Hepatocyte (in vitro differentiated cells): ENCODE measurements around the gene USP2. TPM values are rescaled to one million over a fixed set of nuclear protein-coding genes. Genes with fewer than 3 reads are reported as not detected.

Experiments
- DNase-seq: peaks from one replicate; pipeline ENCODE4 v3.0.0-alpha.2; 2016; ENCODE audit warnings: low spot score
- H2AFZ ChIP-seq: fragments of 200-600 bp; sonication (generic); 2 replicates; pipeline ENCODE4 v1.6.0; 2016; ENCODE audit warnings: antibody characterized with exemption, mild to moderate bottlenecking
- H3K27ac ChIP-seq: fragments of 200-600 bp; sonication (generic); 2 replicates; pipeline ENCODE4 v1.5.1; 2016; ENCODE audit warnings: mild to moderate bottlenecking
- H3K27me3 ChIP-seq: fragments of 200-600 bp; sonication (generic); 2 replicates; pipeline ENCODE4 v1.6.1; 2016
- H3K36me3 ChIP-seq: fragments of 200-600 bp; sonication (generic); replicated peaks from 2 replicates; pipeline ENCODE4 v1.5.1; 2016; ENCODE audit warnings: low read depth; ENCODE audit not compliant: insufficient read depth
- H3K4me1 ChIP-seq: fragments of 200-600 bp; sonication (generic); 2 replicates; pipeline ENCODE4 v1.5.1; 2016; ENCODE audit warnings: mild to moderate bottlenecking, moderate library complexity; ENCODE audit not compliant: insufficient read depth
- H3K4me2 ChIP-seq: fragments of 200-600 bp; sonication (generic); 2 replicates; pipeline ENCODE4 v1.6.0; 2016
- H3K4me3 ChIP-seq: fragments of 200-600 bp; sonication (generic); 2 replicates; pipeline ENCODE4 v1.5.1; 2016; ENCODE audit warnings: mild to moderate bottlenecking
- H3K79me2 ChIP-seq: fragments of 200-600 bp; sonication (generic); 2 replicates; pipeline ENCODE4 v1.6.0; 2017; ENCODE audit warnings: mild to moderate bottlenecking
- H3K9me2 ChIP-seq: fragments of 200-600 bp; sonication (generic); replicated peaks from 2 replicates; pipeline ENCODE4 v1.6.0; 2017; ENCODE audit warnings: mild to moderate bottlenecking; ENCODE audit not compliant: insufficient read depth
- H3K9me3 ChIP-seq: fragments of 200-600 bp; sonication (generic); 2 replicates; pipeline ENCODE4 v1.5.1; 2016; ENCODE audit warnings: low read depth, mild to moderate bottlenecking
- H4K20me1 ChIP-seq: fragments of 200-600 bp; sonication (generic); 2 replicates; pipeline ENCODE4 v1.6.0; 2016; ENCODE audit warnings: mild to moderate bottlenecking; ENCODE audit not compliant: insufficient read depth, poor library complexity, severe bottlenecking
- CTCF ChIP-seq: fragments of 200-600 bp; sonication (generic); IDR thresholded peaks from 2 replicates; pipeline ENCODE4 v1.5.1; 2016; ENCODE audit warnings: antibody characterized with exemption, mild to moderate bottlenecking; ENCODE audit not compliant: poor library complexity
- EZH2 ChIP-seq: fragments of 200-600 bp; sonication (generic); IDR thresholded peaks from 2 replicates; pipeline ENCODE4 v1.6.1; 2016; ENCODE audit warnings: antibody characterized with exemption, mild to moderate bottlenecking, borderline replicate concordance
- EZH2phosphoT487 ChIP-seq: fragments of 200-600 bp; sonication (generic); IDR thresholded peaks from one replicate; pipeline ENCODE4 v1.6.1; 2018; ENCODE audit warnings: antibody characterized with exemption, mild to moderate bottlenecking, low read depth, moderate library complexity; ENCODE audit not compliant: unreplicated experiment, severe bottlenecking
- WGBS: methylation state at CpG from one replicate; pipeline ENCODE4 v1.1.6; 2016; ENCODE audit warnings: low lambda C conversion rate; ENCODE audit errors: missing lambda C conversion rate; 5-methylcytosine and 5-hydroxymethylcytosine counted together
- polyA plus RNA-seq: library from polyadenylated mRNA; unstranded; fragments of >200 nt; fragmentation: Nextera tagmentation; extraction: Ambion mirVana; gene quantifications from 2 replicates; pipeline ENCODE4 v1.2.1, GENCODE V29; 2016
- total RNA-seq: library from RNA; depleted of rRNA; stranded (reverse); fragments of >200 nt; gene quantifications from 2 replicates; pipeline ENCODE4 v1.2.3, GENCODE V29; 2014

USP2 gene
- total and polyA plus RNA-seq, 2 experiments from 2014 or later: 7.3 to 23.5 TPM

GRCh38 chr11:119424775-119425174 lies 43.3 kb upstream of the USP2 start:
- Histone ChIP-seq H3K27ac (no peak overlapping the region), H3K9me3 (no peaks in the 10 kb centered on the region), H3K4me2 (no peak overlapping the region), H4K20me1 (no peaks in the 10 kb centered on the region), H3K4me1 (peaks cover 9% of the 10 kb centered on the region), H3K36me3 (no peaks in the 10 kb centered on the region), H2AFZ (no peak overlapping the region), H3K4me3 (no peak overlapping the region), H3K9me2 (no peaks in the 10 kb centered on the region), H3K27me3 (peaks cover 32% of the 10 kb centered on the region), H3K79me2 (no peaks in the 10 kb centered on the region)
- 56% methylated on average over 2 of the region's 2 CpGs for WGBS
- DNase-seq: peak; percentile 28
- TF ChIP-seq EZH2 (no peak), CTCF (no peak), EZH2phosphoT487 (no peak)

- DNase-seq: no peak
- Histone ChIP-seq H3K9me2 (no peaks in the 10 kb centered on the region), H3K4me1 (peaks cover 9% of the 10 kb centered on the region), H3K36me3 (no peaks in the 10 kb centered on the region), H3K9me3 (no peaks in the 10 kb centered on the region), H3K4me3 (no peak overlapping the region), H3K27ac (no peak overlapping the region), H3K4me2 (no peak overlapping the region), H4K20me1 (no peaks in the 10 kb centered on the region), H3K27me3 (peaks cover 33% of the 10 kb centered on the region), H2AFZ (no peak overlapping the region), H3K79me2 (no peaks in the 10 kb centered on the region)
- WGBS: 79% methylated on average over 3 of the region's 3 CpGs
- no peak for TF ChIP-seq CTCF
- no peak for TF ChIP-seq EZH2phosphoT487
- no peak for TF ChIP-seq EZH2
Measured at GRCh38 chr11:119424276-119424675, 42.8 kb upstream of the USP2 start.

- peaks cover 33% of the 10 kb centered on the region for H3K27me3 ChIP-seq
- H2AFZ ChIP-seq: no peak overlapping the region
- no peaks in the 10 kb centered on the region for H4K20me1 ChIP-seq
- no peaks in the 10 kb centered on the region for H3K9me3 ChIP-seq
- TF ChIP-seq CTCF (no peak), EZH2phosphoT487 (no peak), EZH2 (no peak)
- H3K4me3 ChIP-seq: no peak overlapping the region
- 61% methylated on average over 14 of the region's 14 CpGs for WGBS
- no peaks in the 10 kb centered on the region for H3K9me2 ChIP-seq
- peaks cover 9% of the 10 kb centered on the region for H3K4me1 ChIP-seq
- no peak overlapping the region for H3K27ac ChIP-seq
- DNase-seq: no peak
- no peaks in the 10 kb centered on the region for H3K79me2 ChIP-seq
- H3K4me2 ChIP-seq: peak overlapping the region; percentile 87
- no peaks in the 10 kb centered on the region for H3K36me3 ChIP-seq
Measured at GRCh38 chr11:119423509-119424254, 42.2 kb upstream of the USP2 start.
